Suprapubic skin (tissue), 4 donors: ENCODE data around the gene CTTNBP2.

Experiments
- CTCF ChIP-seq, 2 donors: fragments of 200-600 bp in 1 of 2; fragments of 450-650 bp in 1 of 2; sonication (generic) in 1 of 2; IDR thresholded peaks; one replicate each; pipeline ENCODE4 v1.5.1; 2016 to 2019; ENCODE audit warnings: antibody characterized with exemption in 2 of 2, mild to moderate bottlenecking in 1 of 2, moderate library complexity in 1 of 2
- EP300 ChIP-seq: sonication (generic); formaldehyde crosslinking; IDR thresholded peaks from one replicate; pipeline ENCODE4 v1.6.1; 2017; ENCODE audit warnings: antibody characterized with exemption
- POLR2A ChIP-seq, 2 donors: fragments of 450-650 bp; IDR thresholded peaks; one replicate each; pipeline ENCODE4 v1.6.1; 2017; ENCODE audit warnings: antibody characterized with exemption in 2 of 2, mild to moderate bottlenecking in 2 of 2, moderate library complexity in 2 of 2
- POLR2AphosphoS5 ChIP-seq, 3 donors: sonication (generic); formaldehyde crosslinking; IDR thresholded peaks; one replicate each; pipeline ENCODE4 v1.6.1; 2017; ENCODE audit warnings: antibody characterized with exemption in 3 of 3

GRCh38 chr7:117796889-117797288, 76.4 kb downstream of the CTTNBP2 start:
- no peak for TF ChIP-seq EP300
- TF ChIP-seq CTCF (IDR thresholded peaks at IDR 0.05): no peak
- TF ChIP-seq POLR2AphosphoS5 (IDR thresholded peaks at IDR 0.05): no peak
- no peak for TF ChIP-seq POLR2A (IDR thresholded peaks at IDR 0.05)
